Keratinocyte (primary cell): ENCODE results near the gene ACVR1.

Source experiments
- CTCF ChIP-seq, 3 experiments: IDR thresholded peaks in 1 of 3; conservative IDR thresholded peaks in 1 of 3; optimal IDR thresholded peaks in 1 of 3; 2 replicates in 2 of 3; 3 replicates in 1 of 3; pipeline versions ENCODE3 to v1.5.1; 2011; ENCODE audit warnings: low read length in 3 of 3, mild to moderate bottlenecking in 3 of 3, moderate library complexity in 2 of 3, control low read depth in 1 of 3, inconsistent platforms in 1 of 3; ENCODE audit not compliant: insufficient read depth in 2 of 3; ENCODE audit errors: extremely low read depth in 1 of 3
- EZH2 ChIP-seq: IDR thresholded peaks from one replicate; pipeline ENCODE4 v1.6.1; 2012; ENCODE audit warnings: inconsistent platforms, mild to moderate bottlenecking, low read length, moderate library complexity

DNA sequence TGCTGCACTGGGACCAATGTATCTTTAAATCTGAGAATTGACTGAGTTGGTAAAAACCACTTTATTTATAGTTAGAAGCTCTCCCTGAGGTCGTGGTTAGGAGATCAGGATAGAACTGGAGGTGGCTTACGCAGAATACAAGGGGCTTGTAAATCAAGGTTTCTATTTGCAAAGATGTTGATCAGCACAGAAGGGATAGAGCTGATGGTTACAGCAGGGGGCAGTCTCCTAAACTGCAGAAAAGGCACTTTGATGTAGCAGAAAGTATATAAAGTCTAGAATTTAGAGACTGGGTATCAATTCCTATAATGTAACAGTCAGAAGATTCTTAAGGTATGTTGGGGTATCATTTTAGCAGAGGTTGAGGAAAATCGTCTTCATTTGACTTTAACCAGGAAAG is 25.2 kb upstream of the ACVR1 start:
- TF ChIP-seq CTCF (optimal IDR thresholded peaks at IDR 0.05 in 1 of 3, IDR thresholded peaks at IDR 0.05 in 1 of 3, conservative IDR thresholded peaks at IDR 0.05 in 1 of 3; ENCODE audit: extremely low read depth in 1 of 3, insufficient read depth in 2 of 3, low read length in 3 of 3) (peak; percentile 10 to 38 (median 29)), EZH2 (no peak)
